HG03520 (cell line): Measurements from ENCODE around the gene ARMS2.

Experiments used
- ATAC-seq: cut with Tn5 transposase; IDR thresholded peaks from one replicate; pipeline ENCODE4 v1.9.1; 2021; ENCODE audit warnings: mild to moderate bottlenecking, moderate library complexity; ENCODE audit not compliant: unreplicated experiment

ARMS2 gene, protein sequence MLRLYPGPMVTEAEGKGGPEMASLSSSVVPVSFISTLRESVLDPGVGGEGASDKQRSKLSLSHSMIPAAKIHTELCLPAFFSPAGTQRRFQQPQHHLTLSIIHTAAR

DNA sequence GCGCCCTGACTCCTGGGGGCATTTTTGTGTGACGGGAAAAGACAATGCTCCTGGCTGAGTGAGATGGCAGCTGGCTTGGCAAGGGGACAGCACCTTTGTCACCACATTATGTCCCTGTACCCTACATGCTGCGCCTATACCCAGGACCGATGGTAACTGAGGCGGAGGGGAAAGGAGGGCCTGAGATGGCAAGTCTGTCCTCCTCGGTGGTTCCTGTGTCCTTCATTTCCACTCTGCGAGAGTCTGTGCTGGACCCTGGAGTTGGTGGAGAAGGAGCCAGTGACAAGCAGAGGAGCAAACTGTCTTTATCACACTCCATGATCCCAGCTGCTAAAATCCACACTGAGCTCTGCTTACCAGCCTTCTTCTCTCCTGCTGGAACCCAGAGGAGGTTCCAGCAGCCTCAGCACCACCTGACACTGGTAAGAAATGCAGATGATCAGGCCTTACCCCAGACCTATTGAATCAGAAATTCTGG lies at the start of gene ARMS2:
ARMS2 (plus strand) TSS at position 51 of the 478 bp plus-strand sequence; CDS start at position 126, 75 bp downstream.
- no peak for ATAC-seq

GRCh38 chr10:122407375-122408125 lies 46.9 kb upstream of the ARMS2 start:
- no peak for ATAC-seq

DNA sequence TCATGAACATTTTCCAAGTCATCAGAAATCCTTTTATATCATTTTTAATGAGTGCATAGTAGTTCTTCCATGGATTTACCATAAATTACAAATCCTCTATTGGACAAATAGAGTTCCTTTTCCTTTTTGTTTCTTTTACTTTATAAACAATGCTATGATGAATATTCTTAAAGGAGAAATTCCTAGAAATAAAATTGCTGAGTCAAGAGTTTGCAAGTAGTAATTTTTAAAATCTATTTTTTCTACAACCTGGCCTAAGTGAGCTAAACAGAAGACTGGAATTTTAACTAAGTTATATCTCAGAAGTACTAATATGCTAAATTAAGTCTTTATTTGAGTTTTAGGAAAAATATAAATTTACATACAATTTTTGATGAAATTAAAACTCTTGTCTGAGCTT lies 41.1 kb upstream of the ARMS2 start:
- no peak for ATAC-seq

- no peak for ATAC-seq
Measured at GRCh38 chr10:122417667-122418066, 36.8 kb upstream of the ARMS2 start.

DNA sequence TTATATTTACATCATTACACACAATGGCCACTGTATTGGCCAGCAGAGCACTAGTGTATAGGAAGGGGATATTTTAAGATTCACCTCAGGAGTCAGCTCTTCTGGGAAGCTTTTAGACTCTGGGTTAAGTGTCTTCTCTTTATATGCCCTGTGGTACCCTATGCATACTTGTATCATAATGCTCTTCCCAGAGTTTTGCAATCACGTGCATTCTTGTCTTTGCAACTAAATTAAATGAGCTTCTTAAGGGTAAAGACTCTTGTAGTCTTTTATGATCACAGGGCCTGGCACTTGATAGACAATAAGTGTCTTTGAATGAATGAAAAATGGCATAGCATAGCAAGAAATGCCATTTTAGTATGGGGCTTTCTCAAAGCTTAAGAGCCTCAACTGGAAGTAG lies 35.4 kb upstream of the ARMS2 start:
- no peak for ATAC-seq

GRCh38 chr10:122419876-122420623 lies 34.4 kb upstream of the ARMS2 start:
- ATAC-seq, result no peak

DNA sequence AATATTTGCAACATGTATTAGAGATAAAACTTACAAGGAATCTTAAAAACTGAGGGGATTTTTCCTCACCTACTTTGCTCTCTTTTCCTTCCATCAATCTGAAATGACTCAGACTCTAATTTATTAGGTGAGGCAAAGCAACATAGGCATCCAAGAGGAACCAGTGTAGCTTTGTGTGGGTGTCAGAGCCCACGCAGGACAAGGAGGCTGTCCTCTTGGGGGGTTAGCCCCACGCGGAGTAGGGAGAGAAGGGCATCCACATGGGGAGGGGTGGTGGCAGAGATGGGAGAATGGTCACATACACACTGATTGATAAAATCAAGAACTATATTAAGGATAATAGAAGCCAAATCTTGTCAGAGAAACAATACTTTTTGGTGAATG lies 33.8 kb upstream of the ARMS2 start:
- ATAC-seq, result no peak

- no peak for ATAC-seq
Measured at GRCh38 chr10:122421054-122421625, 33.3 kb upstream of the ARMS2 start.

- no peak for ATAC-seq
Measured at GRCh38 chr10:122421742-122422141, 32.7 kb upstream of the ARMS2 start.

DNA sequence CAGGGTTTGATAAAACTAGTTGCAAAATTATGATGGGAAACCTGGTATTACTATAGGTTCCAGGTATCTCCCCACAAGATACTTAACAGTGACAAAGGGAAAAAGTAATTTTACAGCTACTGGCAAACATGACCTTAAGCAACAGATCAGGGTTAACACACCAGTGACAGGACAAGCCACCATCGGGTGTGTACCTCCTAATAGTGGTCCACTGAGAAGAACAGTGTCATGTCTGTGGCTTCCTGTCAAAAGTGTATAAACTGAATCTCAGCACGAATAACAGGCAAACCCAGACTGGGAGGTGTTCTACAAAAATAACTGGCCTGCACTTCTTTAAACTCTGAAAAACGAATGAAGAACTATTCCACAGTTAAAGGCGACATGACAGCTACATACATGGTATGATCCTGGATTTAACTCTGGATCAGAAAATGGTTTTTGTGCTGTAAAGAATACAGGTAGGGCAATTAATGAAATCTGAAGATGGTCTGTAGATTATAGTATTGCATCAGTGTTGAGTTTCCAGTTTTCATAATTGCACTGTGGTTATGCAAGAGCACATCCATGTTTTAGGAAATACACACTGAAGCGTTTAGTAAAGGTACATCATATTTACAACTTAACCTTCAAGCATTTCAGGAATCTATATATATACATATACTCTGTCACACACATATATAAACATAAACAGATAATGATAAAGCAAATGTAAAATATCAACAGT lies 32.0 kb upstream of the ARMS2 start:
- ATAC-seq, result no peak

GRCh38 chr10:122424059-122424458 lies 30.4 kb upstream of the ARMS2 start:
- no peak for ATAC-seq

GRCh38 chr10:122426829-122427228 lies 27.6 kb upstream of the ARMS2 start:
- no peak for ATAC-seq

DNA sequence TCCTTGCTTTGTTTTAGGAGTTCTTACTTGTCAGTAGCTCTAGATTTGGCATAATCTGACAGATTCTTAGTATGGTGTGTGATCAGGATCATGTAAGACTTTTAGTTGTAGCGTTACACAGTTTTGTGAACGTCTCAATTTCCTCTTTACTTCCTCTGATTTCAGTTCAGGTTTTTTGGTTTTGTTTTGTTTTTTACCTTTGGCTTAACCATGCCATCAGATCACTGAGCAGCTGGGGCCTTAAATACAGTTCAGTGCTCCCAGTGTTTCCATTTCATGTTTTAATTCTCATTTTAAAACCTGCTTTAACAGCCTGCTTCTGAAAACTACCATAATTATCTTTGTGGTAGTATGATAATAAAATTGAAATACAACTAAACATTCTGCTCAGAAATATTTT lies 27.2 kb upstream of the ARMS2 start:
- no peak for ATAC-seq

- no peak for ATAC-seq
Measured at GRCh38 chr10:122435212-122435827, 19.1 kb upstream of the ARMS2 start.

DNA sequence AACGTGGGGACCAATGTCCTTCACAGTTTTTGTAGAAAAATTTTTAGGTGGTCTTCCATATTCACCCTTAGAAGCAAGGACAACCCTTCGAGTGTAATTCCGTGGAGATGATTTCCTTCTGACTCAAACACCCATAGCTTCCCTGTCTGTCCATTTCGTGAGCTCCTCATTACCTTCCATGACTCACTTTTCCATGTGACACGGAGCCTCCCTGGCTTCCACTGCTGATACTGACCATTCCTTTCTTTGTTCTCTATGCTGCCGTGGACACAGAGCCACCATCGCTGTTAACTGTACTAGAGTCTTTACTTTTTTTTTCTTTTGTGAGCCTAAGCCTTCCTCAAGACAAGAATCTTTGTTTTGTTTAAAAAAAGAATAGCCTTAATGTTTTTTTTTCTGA lies 12.5 kb upstream of the ARMS2 start:
- ATAC-seq, result no peak

GRCh38 chr10:122445469-122445868 lies 9.0 kb upstream of the ARMS2 start:
- ATAC-seq, result no peak

DNA sequence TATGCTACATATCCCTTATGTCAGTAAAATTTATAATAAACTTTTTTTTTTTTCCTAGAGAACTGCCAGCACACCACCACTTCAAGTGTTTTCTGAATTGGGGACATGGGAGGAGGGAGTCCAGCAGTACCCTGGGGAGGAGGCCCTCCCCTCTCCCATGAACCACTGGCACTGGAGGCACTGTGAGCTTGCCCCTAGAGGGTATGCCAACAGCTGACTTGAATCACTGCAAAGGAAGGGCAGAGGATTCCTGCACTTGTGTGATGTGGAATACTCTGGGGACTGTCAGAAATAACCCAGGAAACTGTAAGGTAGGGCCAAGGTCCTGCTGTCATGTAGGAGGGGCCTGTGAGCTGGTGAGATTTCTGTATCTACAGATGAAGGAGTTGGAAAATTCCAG lies 8.5 kb upstream of the ARMS2 start:
- ATAC-seq, result no peak

GRCh38 chr10:122446668-122447423 lies 7.6 kb upstream of the ARMS2 start:
- ATAC-seq, result no peak

DNA sequence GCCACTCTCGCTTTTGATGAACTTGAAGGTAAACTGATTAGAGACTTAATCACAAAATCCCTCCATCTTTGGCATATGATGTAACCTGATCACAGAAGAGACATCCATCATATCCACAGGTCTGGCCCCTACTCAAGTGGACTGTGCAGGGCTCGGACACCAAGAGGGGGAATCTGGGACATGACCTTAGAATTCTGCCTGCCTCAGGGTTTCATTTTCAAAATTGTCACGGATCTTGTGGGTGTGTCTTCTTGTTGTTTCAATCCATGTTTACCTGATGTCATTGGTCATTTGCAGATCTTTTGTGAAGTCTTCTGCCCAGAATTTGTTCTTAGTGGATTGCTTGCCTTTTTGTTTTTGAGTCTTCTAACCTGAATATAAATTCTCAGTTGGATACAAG lies 5.9 kb upstream of the ARMS2 start:
- no peak for ATAC-seq

DNA sequence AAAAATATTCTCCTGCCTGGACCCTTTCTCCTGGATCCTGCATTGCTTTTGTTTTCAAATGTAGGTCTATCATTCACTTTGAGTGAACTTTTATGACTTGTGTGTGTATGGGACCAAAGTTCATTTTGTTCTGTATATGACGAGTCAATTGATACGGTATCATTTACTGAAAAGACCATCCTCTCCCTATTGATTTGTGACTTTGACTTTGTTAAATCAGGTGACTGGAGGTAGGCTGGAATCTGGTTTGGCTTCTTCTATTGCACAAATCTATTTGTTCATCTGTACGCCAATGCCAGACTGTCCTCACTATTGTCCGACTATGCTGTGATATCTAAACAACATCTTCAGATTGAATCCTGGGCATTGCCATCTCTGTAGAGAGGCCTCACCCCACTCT lies 5.3 kb upstream of the ARMS2 start:
- ATAC-seq, result no peak
